WTC11 (cell line): ENCODE measurements around the gene USP34.

ENCODE experiments used
- ATF2 ChIP-seq: sonication (generic); formaldehyde crosslinking; IDR thresholded peaks from 2 replicates; pipeline ENCODE4 v1.8.1; 2022; ENCODE audit warnings: low read depth, missing genetic modification reagents, borderline replicate concordance
- ATF6 ChIP-seq: sonication (generic); formaldehyde crosslinking; IDR thresholded peaks from 2 replicates; pipeline ENCODE4 v1.8.1; 2023; ENCODE audit warnings: mild to moderate bottlenecking, missing genetic modification reagents
- CBFB ChIP-seq: sonication (generic); formaldehyde crosslinking; IDR thresholded peaks from 2 replicates; pipeline ENCODE4 v1.8.1; 2022; ENCODE audit warnings: mild to moderate bottlenecking, low read depth, missing genetic modification reagents
- CREB1 ChIP-seq: sonication (generic); formaldehyde crosslinking; IDR thresholded peaks from 2 replicates; pipeline ENCODE4 v1.8.0; 2023; ENCODE audit warnings: mild to moderate bottlenecking, missing genetic modification reagents
- CTCF ChIP-seq: fragments of 200-600 bp; IDR thresholded peaks from 2 replicates; pipeline ENCODE4 v1.8.0; 2022; ENCODE audit warnings: antibody characterized with exemption
- E2F1 ChIP-seq: sonication (generic); formaldehyde crosslinking; IDR thresholded peaks from 2 replicates; pipeline ENCODE4 v1.8.0; 2022; ENCODE audit warnings: mild to moderate bottlenecking, missing genetic modification reagents
- EMX1 ChIP-seq: fragments of 250-450 bp; sonication (Bioruptor Pico); IDR thresholded peaks from 2 replicates; pipeline ENCODE4 v1.8.0; 2021; ENCODE audit warnings: mild to moderate bottlenecking
- NR3C1 ChIP-seq: sonication (generic); formaldehyde crosslinking; conservative IDR thresholded peaks from 2 replicates; pipeline ENCODE4 v1.8.1; 2023; ENCODE audit warnings: low read depth, mild to moderate bottlenecking, missing genetic modification reagents
- PREB ChIP-seq: sonication (generic); formaldehyde crosslinking; IDR thresholded peaks from 2 replicates; pipeline ENCODE4 v1.8.1; 2022; ENCODE audit warnings: mild to moderate bottlenecking, missing genetic modification reagents, moderate library complexity, borderline replicate concordance
- USF2 ChIP-seq: sonication (generic); formaldehyde crosslinking; IDR thresholded peaks from 2 replicates; pipeline ENCODE4 v1.8.1; 2023; ENCODE audit warnings: mild to moderate bottlenecking, missing genetic modification reagents, moderate library complexity
- ZBTB43 ChIP-seq: sonication (generic); formaldehyde crosslinking; IDR thresholded peaks from 2 replicates; pipeline ENCODE4 v1.8.1; 2023; ENCODE audit warnings: mild to moderate bottlenecking, missing genetic modification reagents
- ZNF263 ChIP-seq: sonication (generic); formaldehyde crosslinking; IDR thresholded peaks from 2 replicates; pipeline ENCODE4 v1.8.1; 2022; ENCODE audit warnings: low read depth, mild to moderate bottlenecking, moderate library complexity, missing genetic modification reagents
- ZNF416 ChIP-seq: fragments of 250-450 bp; sonication (Bioruptor Pico); IDR thresholded peaks from 2 replicates; pipeline ENCODE4 v1.9.0; 2021; ENCODE audit warnings: mild to moderate bottlenecking, inconsistent platforms
- ZSCAN18 ChIP-seq: fragments of 250-450 bp; sonication (Bioruptor Pico); IDR thresholded peaks from 2 replicates; pipeline ENCODE4 v2.1.2; 2022; ENCODE audit warnings: mild to moderate bottlenecking, moderate library complexity

- TF ChIP-seq PREB (CRISPR knock-in tag) (no peak), CTCF (no peak), ZBTB43 (CRISPR knock-in tag) (no peak), ZNF416 (CRISPR knock-in tag) (no peak), ATF6 (no peak), EMX1 (CRISPR knock-in tag) (no peak), ATF2 (CRISPR knock-in tag) (no peak), E2F1 (no peak), CREB1 (no peak), NR3C1 (CRISPR knock-in tag) (no peak), USF2 (CRISPR knock-in tag) (no peak), ZSCAN18 (CRISPR knock-in tag) (no peak), CBFB (CRISPR knock-in tag) (no peak), ZNF263 (CRISPR knock-in tag) (no peak)
These were observed 174.9 kb downstream of the USP34 start for GRCh38 chr2:61295981-61296380.
